Upper lobe of right lung (tissue), 1 donor: ENCODE measurements around the gene HOXB2. TPM values are rescaled to one million over a fixed set of nuclear protein-coding genes. Genes with fewer than 3 reads are reported as not detected.

Experiments
- ATAC-seq: fragments of 200-7000 bp; cut with Tn5 transposase; one replicate; pipeline ENCODE4 v1.9.1; 2020; ENCODE audit warnings: mild to moderate bottlenecking, moderate library complexity
- DNase-seq: peaks from one replicate; pipeline ENCODE4 v3.0.0-alpha.2; 2020
- H3K27ac ChIP-seq: fragments of 200-600 bp; one replicate; pipeline ENCODE4 v1.8.0; 2022
- H3K27me3 ChIP-seq: fragments of 200-600 bp; one replicate; pipeline ENCODE4 v1.8.0; 2022; ENCODE audit warnings: mild to moderate bottlenecking
- H3K36me3 ChIP-seq: fragments of 200-600 bp; one replicate; pipeline ENCODE4 v1.8.0; 2022
- H3K4me1 ChIP-seq: fragments of 200-600 bp; one replicate; pipeline ENCODE4 v1.8.0; 2022
- H3K4me3 ChIP-seq: fragments of 200-600 bp; one replicate; pipeline ENCODE4 v1.8.0; 2022; ENCODE audit warnings: mild to moderate bottlenecking
- H3K9me3 ChIP-seq: fragments of 200-600 bp; one replicate; pipeline ENCODE4 v1.8.0; 2022
- CTCF ChIP-seq: fragments of 200-600 bp; IDR thresholded peaks from one replicate; pipeline ENCODE4 v1.8.0; 2022; ENCODE audit warnings: antibody characterized with exemption
- intact Hi-C: fragments of 100-400 bp; cut with DNase I; formaldehyde crosslinking; loops from one replicate; pipeline ENCODE4 v1.11.0; 2022
- total RNA-seq: library from RNA; stranded (reverse); fragmentation: NEBNext Ultra II Directional; extraction: Animal tissue kit (Norgen Biotek cat#: 25700); gene quantifications from one replicate; pipeline ENCODE4 v1.2.1, GENCODE V29; 2021
- donor health status: DM: no; HTN: yes; CAD: no; lungs with severe emphysema.

Gene HOXB2
- total RNA-seq, 1 donor from 2014 or later = 11.0 TPM

GRCh38 chr17:48583708-48584222, 38.9 kb upstream of the HOXB2 start:
- no peak for TF ChIP-seq CTCF
- no peak overlapping the region for H3K27ac ChIP-seq
- peaks cover 77% of the 10 kb centered on the region for H3K27me3 ChIP-seq
- DNase-seq (no peak), ATAC-seq (no peak)
- H3K9me3 ChIP-seq = no peaks in the 10 kb centered on the region
- H3K4me3 ChIP-seq = no peak overlapping the region
- H3K4me1 ChIP-seq = peaks cover 33% of the 10 kb centered on the region
- H3K36me3 ChIP-seq = no peaks in the 10 kb centered on the region
- intact Hi-C loops = no loop called here

GRCh38 chr17:48582750-48583069, 37.8 kb upstream of the HOXB2 start:
- DNase-seq = no peak
- peaks cover 30% of the 10 kb centered on the region for H3K4me1 ChIP-seq
- no peaks in the 10 kb centered on the region for H3K9me3 ChIP-seq
- H3K4me3 ChIP-seq = peak overlapping the region; percentile 59
- no peak for ATAC-seq
- peaks cover 83% of the 10 kb centered on the region for H3K27me3 ChIP-seq
- peak overlapping the region; percentile 93 for H3K27ac ChIP-seq
- no peaks in the 10 kb centered on the region for H3K36me3 ChIP-seq
- intact Hi-C loops = no loop called here
- no peak for TF ChIP-seq CTCF

GRCh38 chr17:48579760-48580554, 35.0 kb upstream of the HOXB2 start:
- Histone ChIP-seq H3K4me1 (peaks cover 8% of the 10 kb centered on the region), H3K4me3 (peak overlapping the region; percentile 59), H3K27me3 (peaks cover 85% of the 10 kb centered on the region), H3K27ac (peak overlapping the region; percentile 93), H3K36me3 (no peaks in the 10 kb centered on the region), H3K9me3 (no peaks in the 10 kb centered on the region)
- no peak for TF ChIP-seq CTCF
- intact Hi-C loops = no loop called here
- DNase-seq = no peak
- ATAC-seq = no peak

- Histone ChIP-seq H3K36me3 (no peaks in the 10 kb centered on the region), H3K4me1 (peaks cover 6% of the 10 kb centered on the region), H3K9me3 (no peaks in the 10 kb centered on the region), H3K27ac (peak overlapping the region; percentile 93), H3K27me3 (peaks cover 83% of the 10 kb centered on the region), H3K4me3 (peak overlapping the region; percentile 59)
- no peak for TF ChIP-seq CTCF
- no peak for ATAC-seq
- no peak for DNase-seq
- intact Hi-C loops = no loop called here
Measured at GRCh38 chr17:48579471-48579759, 34.5 kb upstream of the HOXB2 start.

- intact Hi-C loops = no loop called here
- ATAC-seq (peak; percentile 15), DNase-seq (no peak)
- peak overlapping the region; percentile 93 for H3K27ac ChIP-seq
- no peak for TF ChIP-seq CTCF
- H3K27me3 ChIP-seq = peaks cover 79% of the 10 kb centered on the region
- no peaks in the 10 kb centered on the region for H3K9me3 ChIP-seq
- H3K36me3 ChIP-seq = no peaks in the 10 kb centered on the region
- peak overlapping the region; percentile 59 for H3K4me3 ChIP-seq
- peaks cover 6% of the 10 kb centered on the region for H3K4me1 ChIP-seq
Measured at GRCh38 chr17:48578616-48579470, 33.9 kb upstream of the HOXB2 start.
